ENCODE data around the gene FAM222A. TPM values are rescaled to one million over a fixed set of nuclear protein-coding genes. Genes with fewer than 3 reads are reported as not detected.

FAM222A gene
- total and polyA plus RNA-seq, 5 experiments from 2014 or later: 0.16 to 1.6 (median 0.28) TPM

GRCh38 chr12:109795023-109795422 is 81.4 kb downstream of the FAM222A start:
- DNase-seq (no peak), ATAC-seq (no peak)
- POLR2A ChIA-PET: interaction anchor here (1.3 kb wide), 1 partner anchor 10 kb away, joined by 3 read pairs; no protein-coding TSS in a partner anchor
- H3K4me3 Mint-ChIP-seq: no peak overlapping the region
- H3K4me1 Mint-ChIP-seq: no peaks in the 10 kb centered on the region
- H3K27ac Mint-ChIP-seq: no peak overlapping the region
- H3K36me3 Mint-ChIP-seq: no peaks in the 10 kb centered on the region
- no peaks in the 10 kb centered on the region for H3K9me3 Mint-ChIP-seq
- H3K27me3 Mint-ChIP-seq: peaks cover 5 to 18% (median 15%) of the 10 kb centered on the region in 5 donors

GRCh38 chr12:109796057-109796456 is 82.4 kb downstream of the FAM222A start:
- H3K36me3 Mint-ChIP-seq: no peaks in the 10 kb centered on the region
- DNase-seq: no peak
- ATAC-seq: no peak
- H3K9me3 Mint-ChIP-seq: no peaks in the 10 kb centered on the region
- no peak overlapping the region for H3K4me3 Mint-ChIP-seq
- POLR2A ChIA-PET: interaction anchor here (1.3 kb wide), 1 partner anchor 9 kb away, joined by 3 read pairs; no protein-coding TSS in a partner anchor
- peaks cover 4 to 18% (median 13%) of the 10 kb centered on the region in 5 donors for H3K27me3 Mint-ChIP-seq
- no peaks in the 10 kb centered on the region for H3K4me1 Mint-ChIP-seq
- no peak overlapping the region for H3K27ac Mint-ChIP-seq

- H3K9me3 Mint-ChIP-seq: no peaks in the 10 kb centered on the region
- no peak overlapping the region for H3K4me3 Mint-ChIP-seq
- POLR2A ChIA-PET: no interaction called here
- no peak overlapping the region for H3K27ac Mint-ChIP-seq
- peak in 1 of 10 donors; percentile 42 for DNase-seq
- ATAC-seq: no peak
- no peaks in the 10 kb centered on the region for H3K4me1 Mint-ChIP-seq
- no peaks in the 10 kb centered on the region for H3K36me3 Mint-ChIP-seq
- peaks cover under 1 to 12% (median 10%) of the 10 kb centered on the region in 5 donors for H3K27me3 Mint-ChIP-seq
Observed at GRCh38 chr12:109797905-109798669, 84.5 kb downstream of the FAM222A start.

GRCh38 chr12:109798691-109799090 is 85.1 kb downstream of the FAM222A start:
- POLR2A ChIA-PET: no interaction called here
- DNase-seq: no peak
- H3K4me3 Mint-ChIP-seq: no peak overlapping the region
- H3K27ac Mint-ChIP-seq: no peak overlapping the region
- no peaks in the 10 kb centered on the region for H3K9me3 Mint-ChIP-seq
- no peak for ATAC-seq
- H3K36me3 Mint-ChIP-seq: no peaks in the 10 kb centered on the region
- peaks cover 0 to 7% (median 4%) of the 10 kb centered on the region in 5 donors for H3K27me3 Mint-ChIP-seq
- H3K4me1 Mint-ChIP-seq: no peaks in the 10 kb centered on the region

- peaks cover 0 to 2% (median under 1%) of the 10 kb centered on the region in 4 donors for H3K4me1 Mint-ChIP-seq
- ATAC-seq: no peak
- no peak overlapping the region for H3K4me3 Mint-ChIP-seq
- H3K27me3 Mint-ChIP-seq: peaks cover 0 to 4% (median 1%) of the 10 kb centered on the region in 5 donors
- no peaks in the 10 kb centered on the region for H3K36me3 Mint-ChIP-seq
- H3K27ac Mint-ChIP-seq: no peak overlapping the region
- DNase-seq: peak in 1 of 10 donors; percentile 30
- POLR2A ChIA-PET: no interaction called here
- no peaks in the 10 kb centered on the region for H3K9me3 Mint-ChIP-seq
Observed at GRCh38 chr12:109800536-109800935, 86.9 kb downstream of the FAM222A start.

- no peak for ATAC-seq
- H3K4me3 Mint-ChIP-seq: no peak overlapping the region
- no peaks in the 10 kb centered on the region for H3K9me3 Mint-ChIP-seq
- peak overlapping the region in 1 of 10 donors; percentile 25 for H3K27ac Mint-ChIP-seq
- POLR2A ChIA-PET: no interaction called here
- H3K36me3 Mint-ChIP-seq: no peaks in the 10 kb centered on the region
- peak in 1 of 10 donors; percentile 14 for DNase-seq
- peaks cover 0 to 2% (median under 1%) of the 10 kb centered on the region in 4 donors for H3K4me1 Mint-ChIP-seq
- peaks cover 0 to 4% (median 0%) of the 10 kb centered on the region in 5 donors for H3K27me3 Mint-ChIP-seq
Observed at GRCh38 chr12:109802828-109803227, 89.2 kb downstream of the FAM222A start.

GRCh38 chr12:109803678-109804077 is 90.1 kb downstream of the FAM222A start:
- Mint-ChIP-seq H3K36me3 (no peaks in the 10 kb centered on the region), H3K27ac (no peak overlapping the region), H3K4me1 (peaks cover 0 to 2% (median under 1%) of the 10 kb centered on the region in 4 donors), H3K9me3 (no peaks in the 10 kb centered on the region), H3K4me3 (no peak overlapping the region), H3K27me3 (no peaks in the 10 kb centered on the region)
- no peak for ATAC-seq
- POLR2A ChIA-PET: no interaction called here
- DNase-seq: no peak

GRCh38 chr12:109804820-109805761 is 91.5 kb downstream of the FAM222A start:
- Mint-ChIP-seq H3K4me1 (peaks cover 0 to 2% (median under 1%) of the 10 kb centered on the region in 4 donors), H3K27ac (no peak overlapping the region), H3K27me3 (no peaks in the 10 kb centered on the region), H3K4me3 (no peak overlapping the region), H3K36me3 (no peaks in the 10 kb centered on the region), H3K9me3 (no peaks in the 10 kb centered on the region)
- ATAC-seq: peak; percentile 79 to 93
- DNase-seq: peak; percentile 47 to 85 (median 67)
- POLR2A ChIA-PET: interaction anchor here (1.2 kb wide), 1 partner anchor 9 kb away, joined by 3 read pairs; no protein-coding TSS in a partner anchor

- Mint-ChIP-seq H3K27ac (no peak overlapping the region), H3K27me3 (no peaks in the 10 kb centered on the region), H3K4me3 (no peak overlapping the region), H3K4me1 (peaks cover 0 to 2% (median under 1%) of the 10 kb centered on the region in 4 donors), H3K9me3 (no peaks in the 10 kb centered on the region), H3K36me3 (no peaks in the 10 kb centered on the region)
- ATAC-seq: no peak
- POLR2A ChIA-PET: interaction anchor here (0.6 kb wide), 1 partner anchor 57 kb away, joined by 6 read pairs; no protein-coding TSS in a partner anchor
- no peak for DNase-seq
Observed at GRCh38 chr12:109807954-109808643, 94.5 kb downstream of the FAM222A start.

- no peak overlapping the region for H3K4me3 Mint-ChIP-seq
- no peaks in the 10 kb centered on the region for H3K9me3 Mint-ChIP-seq
- no peak for ATAC-seq
- H3K36me3 Mint-ChIP-seq: no peaks in the 10 kb centered on the region
- no peak overlapping the region for H3K27ac Mint-ChIP-seq
- peaks cover 0 to 2% (median under 1%) of the 10 kb centered on the region in 4 donors for H3K4me1 Mint-ChIP-seq
- no peak for DNase-seq
- POLR2A ChIA-PET: no interaction called here
- no peaks in the 10 kb centered on the region for H3K27me3 Mint-ChIP-seq
Observed at GRCh38 chr12:109808876-109809646, 95.4 kb downstream of the FAM222A start.

GRCh38 chr12:109810954-109811623 is 97.5 kb downstream of the FAM222A start:
- ATAC-seq: no peak
- no peaks in the 10 kb centered on the region for H3K4me1 Mint-ChIP-seq
- H3K27me3 Mint-ChIP-seq: no peaks in the 10 kb centered on the region
- no peak overlapping the region for H3K27ac Mint-ChIP-seq
- H3K9me3 Mint-ChIP-seq: no peaks in the 10 kb centered on the region
- H3K4me3 Mint-ChIP-seq: no peak overlapping the region
- no peaks in the 10 kb centered on the region for H3K36me3 Mint-ChIP-seq
- POLR2A ChIA-PET: no interaction called here
- no peak for DNase-seq

Measured in naive thymus-derived CD8-positive, alpha-beta T cell (primary cell).